ENCODE measurements around the gene IGSF21.

DNA sequence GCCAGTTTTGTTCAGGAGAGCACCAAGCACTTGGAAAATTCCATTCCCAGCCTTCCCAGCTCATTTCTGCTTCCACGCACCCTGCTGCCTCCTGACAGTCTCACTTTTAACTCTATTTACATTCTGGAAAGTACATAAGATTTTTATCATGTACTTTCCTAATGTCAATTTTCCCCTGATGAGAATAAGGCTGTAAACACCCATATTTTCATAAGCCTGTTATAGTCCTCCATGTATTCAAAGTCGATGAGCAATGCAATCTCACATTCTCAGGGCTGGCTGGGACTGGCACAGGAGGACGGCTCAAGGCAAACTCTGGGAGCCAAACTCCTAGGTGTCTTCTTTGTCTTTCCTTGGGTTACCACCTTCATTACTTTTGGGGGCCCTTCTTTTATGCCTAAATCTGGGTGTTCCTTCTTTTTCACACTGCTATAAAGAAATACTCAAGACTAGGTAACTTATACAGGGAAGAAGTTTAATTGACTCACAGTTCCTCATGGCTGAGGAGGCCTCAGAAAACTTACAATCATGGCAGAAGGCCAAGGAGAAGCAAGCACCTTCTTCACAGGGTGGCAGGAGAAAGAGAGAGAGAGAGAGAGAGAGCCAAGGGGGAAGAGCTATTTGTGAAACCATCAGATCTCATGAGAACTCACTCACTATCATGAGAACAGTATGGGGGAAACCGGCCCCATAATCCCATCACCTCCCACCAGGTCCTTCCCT is 94.6 kb downstream of the IGSF21 start:
- TF ChIP-seq, protein P1, sequence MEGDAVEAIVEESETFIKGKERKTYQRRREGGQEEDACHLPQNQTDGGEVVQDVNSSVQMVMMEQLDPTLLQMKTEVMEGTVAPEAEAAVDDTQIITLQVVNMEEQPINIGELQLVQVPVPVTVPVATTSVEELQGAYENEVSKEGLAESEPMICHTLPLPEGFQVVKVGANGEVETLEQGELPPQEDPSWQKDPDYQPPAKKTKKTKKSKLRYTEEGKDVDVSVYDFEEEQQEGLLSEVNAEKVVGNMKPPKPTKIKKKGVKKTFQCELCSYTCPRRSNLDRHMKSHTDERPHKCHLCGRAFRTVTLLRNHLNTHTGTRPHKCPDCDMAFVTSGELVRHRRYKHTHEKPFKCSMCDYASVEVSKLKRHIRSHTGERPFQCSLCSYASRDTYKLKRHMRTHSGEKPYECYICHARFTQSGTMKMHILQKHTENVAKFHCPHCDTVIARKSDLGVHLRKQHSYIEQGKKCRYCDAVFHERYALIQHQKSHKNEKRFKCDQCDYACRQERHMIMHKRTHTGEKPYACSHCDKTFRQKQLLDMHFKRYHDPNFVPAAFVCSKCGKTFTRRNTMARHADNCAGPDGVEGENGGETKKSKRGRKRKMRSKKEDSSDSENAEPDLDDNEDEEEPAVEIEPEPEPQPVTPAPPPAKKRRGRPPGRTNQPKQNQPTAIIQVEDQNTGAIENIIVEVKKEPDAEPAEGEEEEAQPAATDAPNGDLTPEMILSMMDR (conservative IDR thresholded peaks at IDR 0.05; ENCODE audit: low read depth, low read length), result no peak
- TF ChIP-seq MAZ (IDR thresholded peaks at IDR 0.05; ENCODE audit: borderline replicate concordance, low read depth, low read length), result no peak
- no peak for TF ChIP-seq POLR2A (IDR thresholded peaks at IDR 0.05; ENCODE audit: low read depth, low read length)
- TF ChIP-seq RFX5 (IDR thresholded peaks at IDR 0.05; ENCODE audit: low read depth, low read length), result no peak
- TF ChIP-seq MXI1 (IDR thresholded peaks at IDR 0.05; ENCODE audit: borderline replicate concordance, low read depth, low read length), result no peak

Data from IMR-90 (cell line).